PC-3 (cell line): ENCODE measurements around the gene STX3.

Source experiments
- CTCF ChIP-seq: fragments of 300-600 bp; sonication (generic); conservative IDR thresholded peaks from 2 replicates; pipeline ENCODE4 v1.5.1; 2017; ENCODE audit warnings: antibody characterized with exemption, low read depth, mild to moderate bottlenecking, low read length
- EZH2 ChIP-seq: fragments of 300-600 bp; sonication (generic); IDR thresholded peaks from one replicate; pipeline ENCODE4 v1.6.1; 2017; ENCODE audit warnings: antibody characterized with exemption, mild to moderate bottlenecking, low read length; ENCODE audit not compliant: unreplicated experiment
- EZH2phosphoT487 ChIP-seq: fragments of 300-600 bp; sonication (generic); IDR thresholded peaks from 2 replicates; pipeline ENCODE4 v1.6.1; 2018; ENCODE audit warnings: mild to moderate bottlenecking, antibody characterized with exemption, low read length, borderline replicate concordance

GRCh38 chr11:59754494-59754858 is 700 bp upstream of the STX3 start:
- TF ChIP-seq CTCF = no peak
- TF ChIP-seq EZH2 = no peak
- no peak for TF ChIP-seq EZH2phosphoT487
